Activated CD8-positive, alpha-beta memory T cell treated with anti-CD3 and anti-CD28 coated beads for 48 hours (primary cell): Measurements from ENCODE around the gene CAPN10.

Experiments
- DNase-seq, 3 experiments: peaks; one replicate each; pipeline ENCODE4 v3.0.0-alpha.2; 2020; ENCODE audit warnings: low read depth in 2 of 3, low spot score in 2 of 3

CAPN10 gene

DNA sequence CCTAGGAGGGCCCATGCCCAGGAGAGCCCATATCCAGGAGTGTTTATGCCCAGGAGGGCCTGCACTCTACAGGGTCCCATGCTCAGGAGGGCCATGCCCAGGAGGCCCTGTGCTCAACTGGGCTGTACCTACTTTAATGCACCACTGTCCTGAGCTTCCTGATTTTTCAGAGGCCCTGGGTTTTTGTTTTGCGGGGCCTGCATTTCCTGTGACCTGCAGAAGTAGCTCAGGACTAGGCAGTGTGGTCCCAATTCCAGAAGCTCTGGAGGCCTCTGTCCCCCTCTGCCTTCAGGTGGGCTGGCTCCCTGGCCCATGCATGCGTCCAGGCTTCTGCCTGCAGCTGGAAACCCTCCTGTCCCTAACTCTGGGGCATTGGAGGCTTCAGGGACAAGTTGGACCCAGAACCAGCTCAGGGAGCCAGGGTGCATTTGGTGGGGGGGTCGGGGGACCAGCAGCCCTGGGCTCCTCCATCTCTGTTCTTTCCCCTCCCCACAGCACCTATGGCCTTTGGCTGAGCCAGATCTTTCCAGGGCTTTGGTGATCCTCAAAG lies 49.5 kb downstream of the CAPN10 start:
- no peak for DNase-seq

DNA sequence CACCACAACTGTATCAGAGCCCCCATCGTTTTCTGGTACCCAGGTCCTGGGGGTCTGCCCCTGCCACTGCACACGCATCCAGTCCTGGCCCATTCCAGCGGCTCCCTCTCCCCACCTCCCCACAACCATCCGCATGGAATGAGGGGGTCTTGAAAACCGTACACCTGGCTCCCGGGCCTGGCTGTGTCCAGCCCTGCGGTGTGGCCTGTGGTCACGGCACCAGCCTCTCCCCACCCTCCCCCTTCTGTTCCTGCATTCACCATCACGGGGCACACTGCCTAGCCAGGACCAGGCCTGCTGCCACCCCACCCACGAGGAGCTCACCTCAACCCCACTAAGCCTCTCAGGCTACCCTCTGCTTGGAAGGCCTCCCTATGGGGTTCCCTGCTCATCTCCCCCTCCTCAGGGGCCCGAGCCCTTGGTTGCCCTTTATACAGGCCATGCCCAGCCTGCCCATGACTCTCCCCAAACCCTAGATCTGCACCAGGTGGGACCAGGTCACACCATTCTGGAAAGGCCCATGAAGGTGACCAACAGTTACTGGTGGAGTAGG lies 50.1 kb downstream of the CAPN10 start:
- no peak for DNase-seq

DNA sequence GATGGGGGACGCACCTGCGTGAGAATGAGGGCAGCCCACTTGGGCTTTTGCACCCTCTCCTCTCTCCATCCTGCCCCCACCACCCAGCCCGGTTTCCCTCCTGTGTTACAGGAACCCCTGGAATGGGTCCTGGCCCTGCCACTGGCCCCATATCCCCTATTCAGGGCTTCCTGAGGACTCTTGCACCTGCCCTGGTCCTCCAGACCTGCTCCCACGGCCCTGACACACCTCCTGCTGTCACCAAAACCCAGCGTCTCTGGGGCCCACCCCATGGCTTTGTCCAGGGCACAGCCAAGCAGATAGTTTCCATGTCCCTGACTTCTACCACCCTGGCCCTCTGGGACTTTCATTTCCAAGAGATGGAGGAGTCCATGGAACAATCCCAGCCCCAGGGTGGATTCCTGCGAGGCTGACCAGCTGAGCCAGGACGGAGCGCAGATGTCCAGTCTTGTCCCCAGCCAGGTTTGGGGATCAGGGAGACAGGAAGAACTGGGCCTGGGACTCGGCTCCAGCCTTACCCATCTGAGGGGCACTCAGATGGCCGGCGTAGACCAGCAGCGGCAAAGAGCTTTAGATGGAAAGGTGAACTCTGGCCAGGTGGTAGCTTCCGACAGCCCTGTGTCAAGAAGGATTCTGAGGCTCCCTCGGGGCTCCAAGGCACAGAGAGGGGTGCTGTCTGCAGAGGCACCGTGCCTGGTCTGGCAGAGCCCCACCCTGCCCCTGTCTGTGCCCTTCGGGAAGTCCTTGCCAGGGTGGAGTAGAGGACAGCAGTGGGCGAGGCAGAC lies 50.8 kb downstream of the CAPN10 start:
- no peak for DNase-seq

DNA sequence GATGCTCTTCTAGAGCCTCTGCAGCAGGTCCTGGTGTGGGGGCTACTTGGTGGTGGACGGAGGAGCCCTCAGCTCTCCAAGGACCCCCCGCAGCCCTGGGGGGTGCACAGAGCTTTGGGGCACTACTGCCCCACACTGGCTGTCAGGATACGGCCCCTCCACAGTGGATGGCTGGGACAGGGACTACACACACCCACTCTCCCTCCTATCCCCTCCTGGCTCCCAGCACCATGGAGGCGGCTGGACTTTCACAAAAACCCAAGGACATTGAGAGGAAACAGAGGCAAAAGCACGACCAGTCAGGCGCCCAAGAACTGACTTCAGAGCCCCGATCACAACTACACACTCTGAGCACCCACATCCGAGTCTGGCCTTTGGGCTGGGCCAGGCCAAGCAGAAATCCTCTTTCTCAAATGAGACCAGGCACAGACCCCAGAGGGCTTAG lies 51.4 kb downstream of the CAPN10 start:
- no peak for DNase-seq

DNA sequence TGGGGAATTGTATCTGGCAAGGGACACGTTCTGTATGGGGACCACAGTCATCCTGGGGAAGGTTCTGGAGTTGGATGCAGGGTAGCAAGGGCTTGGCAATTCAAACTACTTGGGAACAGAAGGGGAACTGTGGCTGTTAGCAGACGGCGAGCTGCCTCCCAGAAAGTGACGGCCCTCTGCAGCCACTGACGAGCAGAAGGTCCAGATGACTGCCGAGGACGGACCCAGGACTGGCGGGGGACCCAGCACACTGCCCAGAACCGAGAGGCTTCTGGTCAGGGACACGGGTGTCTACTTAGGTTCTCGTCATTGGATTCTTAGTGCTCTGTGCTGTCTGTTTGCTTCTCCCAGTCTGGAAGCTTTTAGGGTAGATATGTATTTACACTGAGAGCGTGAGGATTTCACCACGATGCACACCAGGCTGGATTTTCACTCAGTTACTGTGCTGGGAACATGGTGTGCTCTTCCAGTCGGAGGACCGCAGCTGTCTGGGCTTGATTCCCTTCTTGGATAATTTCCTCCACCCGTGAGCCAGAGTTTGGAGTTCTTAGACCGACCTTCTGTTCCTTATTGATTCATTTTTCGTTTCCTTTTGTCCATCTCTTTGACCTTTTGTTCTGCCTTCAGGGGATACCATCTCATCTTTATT lies 52.1 kb downstream of the CAPN10 start:
- no peak for DNase-seq

GRCh38 chr2:240639566-240639965 lies 53.0 kb downstream of the CAPN10 start:
- no peak for DNase-seq

- no peak for DNase-seq
These were observed 54.4 kb downstream of the CAPN10 start for GRCh38 chr2:240640939-240641338.

GRCh38 chr2:240642061-240642805 lies 55.7 kb downstream of the CAPN10 start:
- no peak for DNase-seq

- no peak for DNase-seq
These were observed 56.2 kb downstream of the CAPN10 start for GRCh38 chr2:240642806-240643092.

DNA sequence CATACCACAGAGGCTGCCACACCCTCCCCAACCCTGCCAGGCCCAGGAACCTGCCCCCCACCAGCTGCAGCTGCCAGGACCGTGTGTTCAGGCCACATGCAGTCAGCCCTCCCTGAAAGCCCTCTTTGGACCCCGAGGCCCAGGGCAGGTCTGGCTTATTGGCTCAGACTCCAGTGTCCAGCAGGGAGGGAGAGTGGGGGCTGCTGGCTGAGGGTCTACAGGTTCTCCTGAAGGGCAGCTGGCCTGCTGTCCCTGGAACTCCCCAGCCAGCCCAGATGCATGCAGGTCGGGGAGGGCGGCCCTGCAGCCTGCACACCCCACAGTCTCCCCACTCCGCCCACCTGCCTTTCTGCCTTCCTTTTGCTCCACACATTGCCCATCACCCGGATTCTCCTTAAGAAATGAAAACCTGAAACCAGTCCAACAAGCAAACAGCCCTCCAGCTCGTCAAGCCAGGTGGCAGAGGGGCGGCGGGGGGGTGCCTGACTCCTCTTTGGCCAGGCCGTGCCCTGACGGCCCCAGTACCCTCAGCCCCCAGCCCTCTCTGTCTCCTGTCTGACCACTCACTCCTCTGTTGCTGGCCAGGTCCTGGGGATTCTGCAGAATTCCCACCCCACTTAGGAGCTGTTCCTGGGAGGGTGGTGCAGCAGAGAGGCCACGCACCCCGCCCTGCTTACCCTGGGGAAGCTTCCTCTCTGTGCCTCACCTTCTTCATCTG lies 56.7 kb downstream of the CAPN10 start:
- DNase-seq, result no peak

GRCh38 chr2:240643811-240644150 lies 57.2 kb downstream of the CAPN10 start:
- no peak for DNase-seq

DNA sequence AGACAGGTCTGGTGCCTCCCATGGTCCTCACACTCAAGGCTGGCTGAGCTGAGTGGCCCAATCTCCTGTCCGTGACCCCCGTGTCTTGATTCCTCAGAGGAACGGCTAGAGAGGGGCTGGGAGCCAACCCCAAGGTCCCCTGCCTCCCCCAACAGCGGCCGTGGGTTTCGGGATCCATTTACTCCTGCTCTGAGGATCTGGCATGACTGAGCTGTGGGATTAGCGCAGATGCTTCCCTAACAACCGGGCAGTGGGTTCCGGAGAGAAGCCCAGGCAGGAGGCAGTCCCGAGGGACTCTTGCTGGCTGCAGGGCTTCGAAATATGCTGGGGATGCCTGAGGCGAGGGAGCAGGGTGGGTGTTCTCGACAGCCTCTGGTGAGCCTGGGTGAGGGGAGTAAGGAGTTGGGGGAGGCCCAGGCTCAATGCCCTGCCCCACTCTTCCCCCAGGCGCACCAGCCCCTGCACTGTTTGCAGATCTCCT lies 57.7 kb downstream of the CAPN10 start:
- no peak for DNase-seq

DNA sequence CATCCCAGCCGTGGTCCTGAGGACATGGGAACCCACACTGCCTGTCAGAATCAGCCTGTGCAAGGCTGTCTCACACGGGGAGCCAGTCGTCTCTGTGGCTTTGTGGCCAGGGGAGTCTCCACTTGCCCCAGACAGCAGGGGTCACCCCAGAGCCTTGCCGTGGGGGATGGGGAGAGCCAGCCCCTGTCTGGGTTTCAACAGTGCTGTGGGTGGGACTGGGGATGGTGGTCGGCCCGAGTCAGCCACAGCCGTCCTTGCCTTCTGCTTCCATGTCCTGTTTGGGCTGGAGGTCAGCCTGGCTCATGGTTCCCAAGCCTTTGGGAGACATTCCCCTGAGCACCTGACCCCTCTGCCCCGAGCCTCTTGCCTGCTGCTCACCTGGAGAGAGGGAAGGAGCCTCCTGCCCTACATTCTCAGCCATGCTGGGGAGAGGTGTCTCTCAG lies 58.3 kb downstream of the CAPN10 start:
- no peak for DNase-seq

- DNase-seq, result no peak
These were observed 58.8 kb downstream of the CAPN10 start for GRCh38 chr2:240645346-240645745.

GRCh38 chr2:240645801-240646175 lies 59.3 kb downstream of the CAPN10 start:
- DNase-seq, result no peak

DNA sequence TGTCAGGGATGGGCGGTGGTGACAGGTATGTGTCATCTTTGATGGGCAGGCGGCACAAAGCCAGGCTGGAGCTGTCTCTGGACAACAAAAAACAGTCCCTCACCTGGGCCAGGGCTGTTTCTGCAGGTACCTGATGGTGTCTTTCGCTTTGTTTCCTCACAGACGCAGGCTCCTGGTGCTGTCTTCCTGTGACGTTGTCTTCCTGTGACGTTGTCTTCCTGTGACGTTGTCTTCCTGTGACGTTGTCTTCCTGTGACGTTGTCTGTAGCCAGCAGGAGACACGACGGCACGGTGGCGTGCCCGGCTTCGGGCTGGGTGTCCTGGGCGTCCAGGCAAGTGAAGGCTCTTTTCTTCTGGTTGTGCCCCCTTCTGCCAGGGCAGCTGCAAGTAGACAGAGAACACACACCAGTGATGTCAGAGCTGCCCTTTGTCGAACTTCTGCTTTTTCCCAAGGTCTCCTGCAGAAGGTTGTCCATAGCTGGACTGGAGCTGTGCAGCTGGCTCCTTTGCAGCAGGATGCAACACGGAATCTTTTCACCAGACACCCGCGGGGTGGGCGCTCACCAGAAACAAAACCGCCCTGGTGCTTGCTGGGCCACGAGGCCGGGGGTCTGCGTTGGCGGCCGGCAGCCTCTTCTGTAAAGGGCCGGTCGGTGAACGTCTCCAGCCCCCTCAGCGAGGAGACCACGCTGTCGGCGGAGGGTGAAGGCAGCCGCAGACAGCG lies 59.8 kb downstream of the CAPN10 start:
- no peak for DNase-seq

DNA sequence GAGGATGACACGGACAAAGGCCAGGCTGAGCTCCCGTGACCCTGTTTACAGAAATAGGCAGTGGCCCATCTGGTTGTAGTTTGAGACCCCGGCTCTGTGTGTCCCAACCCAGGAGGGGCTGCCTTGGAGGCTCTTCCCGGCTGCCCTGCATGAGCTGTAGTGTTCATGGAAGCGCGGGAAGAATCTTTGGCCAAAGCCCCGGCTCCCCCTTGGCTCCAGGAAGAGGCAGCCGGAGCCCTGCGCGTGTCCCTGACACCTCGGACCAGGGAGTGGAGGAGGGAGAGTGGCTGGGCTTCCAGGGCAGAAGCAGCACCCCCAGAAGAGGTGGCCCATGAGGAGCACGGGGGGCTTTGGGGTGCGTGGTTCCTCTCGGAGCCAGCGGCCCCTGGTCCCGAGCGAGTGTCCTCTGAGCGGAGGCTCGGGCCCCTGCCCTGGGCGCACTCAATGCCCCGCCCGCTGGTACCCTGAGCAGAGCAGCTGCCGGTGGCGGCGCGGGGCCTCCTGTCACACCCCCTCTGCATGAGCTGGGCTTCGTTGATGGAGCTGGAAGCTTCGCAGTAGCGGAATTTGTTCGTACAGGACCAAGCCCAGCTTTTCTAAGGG lies 60.5 kb downstream of the CAPN10 start:
- DNase-seq, result no peak

DNA sequence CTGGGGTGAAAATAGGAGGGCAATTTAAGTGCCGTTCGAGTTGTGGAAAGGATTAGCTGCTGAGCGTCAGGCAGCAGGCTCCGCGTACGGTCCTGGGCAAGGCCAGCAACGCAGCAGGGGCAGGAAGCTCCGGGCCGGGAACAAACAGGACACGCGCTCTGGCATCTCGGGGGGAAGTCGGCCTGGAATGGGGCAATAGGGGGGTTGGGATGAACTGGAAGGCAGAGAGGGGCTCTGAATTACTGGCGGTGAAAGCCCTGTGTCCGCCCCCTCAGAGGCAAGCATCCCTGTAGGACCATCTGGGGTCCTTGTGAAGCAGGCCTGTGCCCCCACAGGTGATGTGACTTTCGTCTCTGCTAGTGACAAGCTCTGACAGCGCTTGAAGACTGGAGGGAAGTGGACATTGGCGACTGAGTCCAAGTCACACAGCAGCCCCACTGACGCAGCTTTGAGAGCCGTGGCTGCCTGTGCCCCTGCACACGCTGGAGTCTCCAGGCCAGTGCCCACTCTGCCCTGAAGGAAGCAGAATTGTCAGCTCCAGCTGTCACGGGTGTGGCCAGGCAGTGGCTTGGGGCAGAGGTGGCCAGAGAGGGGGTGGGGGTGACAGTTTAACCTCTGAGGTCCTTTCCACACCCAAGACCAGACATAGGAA lies 61.1 kb downstream of the CAPN10 start:
- DNase-seq, result no peak

GRCh38 chr2:240648155-240648649 lies 61.7 kb downstream of the CAPN10 start:
- no peak for DNase-seq
